Smooth muscle cell (in vitro differentiated cells): ENCODE data around the gene SLC9A9. TPM values are rescaled to one million over a fixed set of nuclear protein-coding genes. Genes with fewer than 3 reads are reported as not detected.

Experiments used
- DNase-seq: peaks from one replicate; lab custom pipeline; 2025; ENCODE audit not compliant: unreplicated experiment; lab: John Stamatoyannopoulos, UW
- H2AFZ ChIP-seq: fragments of 200-600 bp; sonication (generic); 2 replicates; pipeline ENCODE4 v1.6.0; 2016; ENCODE audit warnings: antibody characterized with exemption, low read depth, mild to moderate bottlenecking
- H3F3A ChIP-seq: fragments of 200-600 bp; sonication (generic); 2 replicates; pipeline ENCODE4 v1.6.0; 2017; ENCODE audit warnings: antibody characterized with exemption, low read depth
- H3K27ac ChIP-seq: fragments of 200-600 bp; sonication (generic); 2 replicates; pipeline ENCODE4 v1.5.1; 2016; ENCODE audit warnings: low read depth, mild to moderate bottlenecking
- H3K27me3 ChIP-seq: fragments of 200-600 bp; sonication (generic); 2 replicates; pipeline ENCODE4 v1.6.1; 2016; ENCODE audit warnings: low read depth, mild to moderate bottlenecking
- H3K36me3 ChIP-seq: fragments of 200-600 bp; sonication (generic); 2 replicates; pipeline ENCODE4 v1.5.1; 2016; ENCODE audit warnings: low read depth
- H3K4me1 ChIP-seq: fragments of 200-600 bp; sonication (generic); 2 replicates; pipeline ENCODE4 v1.5.1; 2016; ENCODE audit warnings: low read depth
- H3K4me2 ChIP-seq: fragments of 200-600 bp; sonication (generic); 2 replicates; pipeline ENCODE4 v1.6.0; 2016; ENCODE audit warnings: mild to moderate bottlenecking
- H3K4me3 ChIP-seq: fragments of 200-600 bp; sonication (generic); 2 replicates; pipeline ENCODE4 v1.5.1; 2016; ENCODE audit warnings: mild to moderate bottlenecking
- H3K79me2 ChIP-seq: fragments of 200-600 bp; sonication (generic); 2 replicates; pipeline ENCODE4 v1.6.0; 2016; ENCODE audit warnings: low read depth, mild to moderate bottlenecking
- H3K9ac ChIP-seq: fragments of 200-600 bp; sonication (generic); 2 replicates; pipeline ENCODE4 v1.6.0; 2016; ENCODE audit warnings: low read depth
- H3K9me3 ChIP-seq: fragments of 200-600 bp; sonication (generic); replicated peaks from 2 replicates; pipeline ENCODE4 v1.5.1; 2016; ENCODE audit warnings: low read depth
- H4K20me1 ChIP-seq: fragments of 200-600 bp; sonication (generic); 2 replicates; pipeline ENCODE4 v1.6.0; 2016; ENCODE audit warnings: low read depth
- WGBS: methylation state at CpG from one replicate; pipeline ENCODE4 v1.1.7; 2016; ENCODE audit warnings: low lambda C conversion rate; 5-methylcytosine and 5-hydroxymethylcytosine counted together
- polyA plus RNA-seq: library from polyadenylated mRNA; unstranded; fragments of >200 nt; fragmentation: Nextera tagmentation; extraction: Ambion mirVana; gene quantifications from 2 replicates; pipeline ENCODE4 v1.2.1, GENCODE V29; 2016
- total RNA-seq: library from RNA; depleted of rRNA; stranded (reverse); fragments of >200 nt; gene quantifications from 2 replicates; pipeline ENCODE4 v1.2.3, GENCODE V29; 2014
- TF ChIP-seq, protein P1 (sequence below): fragments of 200-600 bp; sonication (generic); IDR thresholded peaks from 2 replicates; pipeline ENCODE4 v1.5.1; 2017; ENCODE audit warnings: borderline replicate concordance, mild to moderate bottlenecking, antibody characterized with exemption; ENCODE audit not compliant: insufficient read depth, poor library complexity, severe bottlenecking

Gene SLC9A9
- total and polyA plus RNA-seq, 2 experiments from 2014 or later, result 4.0 to 8.9 TPM

DNA sequence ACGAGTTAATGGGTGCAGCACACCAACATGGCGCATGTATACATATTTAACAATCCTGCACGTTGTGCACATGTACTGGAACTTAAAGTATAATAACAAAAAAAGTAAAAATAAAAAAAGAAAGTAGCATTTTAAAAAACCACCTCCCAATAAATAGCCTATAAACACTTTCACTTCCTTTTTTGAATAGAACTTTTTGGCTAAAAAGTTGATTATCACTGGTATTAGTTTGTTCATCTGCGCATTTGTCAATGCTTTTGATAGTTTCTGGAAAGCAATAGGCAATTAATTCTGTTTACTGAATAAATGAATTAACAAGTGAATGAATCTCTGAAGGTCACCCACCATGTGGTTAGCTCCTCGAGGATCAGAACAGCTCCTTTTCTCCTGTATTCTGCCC lies 179.9 kb downstream of the SLC9A9 start:
- no peaks in the 10 kb centered on the region for H4K20me1 ChIP-seq

DNA sequence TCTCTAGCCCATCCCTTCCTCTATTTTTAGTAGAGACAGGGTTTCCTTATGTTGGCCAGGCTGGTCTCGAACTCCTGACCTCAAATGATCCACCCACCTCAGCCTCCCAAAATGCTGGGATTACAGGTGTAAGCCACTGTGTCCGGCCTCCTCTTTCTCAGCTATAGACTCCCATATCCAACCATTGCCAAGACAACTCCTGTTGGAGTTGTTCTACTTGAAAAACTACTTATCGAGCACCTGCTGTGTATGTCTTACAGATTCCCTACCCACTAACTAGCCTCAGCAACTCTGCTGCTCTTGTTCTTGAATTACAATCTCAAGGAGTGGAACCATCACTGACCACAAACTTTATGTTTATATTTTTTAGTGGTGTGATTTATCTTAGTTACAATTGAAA lies 186.6 kb downstream of the SLC9A9 start:
- H3K27me3 ChIP-seq, result no peaks in the 10 kb centered on the region
- no peaks in the 10 kb centered on the region for H4K20me1 ChIP-seq
- H3K9me3 ChIP-seq, result no peaks in the 10 kb centered on the region
- no peak overlapping the region for H3K9ac ChIP-seq
- no peak overlapping the region for H3K4me2 ChIP-seq
- 91% methylated on average over 3 of the region's 3 CpGs for WGBS
- no peak overlapping the region for H3K27ac ChIP-seq
- H2AFZ ChIP-seq, result no peak overlapping the region
- TF ChIP-seq, protein P1, sequence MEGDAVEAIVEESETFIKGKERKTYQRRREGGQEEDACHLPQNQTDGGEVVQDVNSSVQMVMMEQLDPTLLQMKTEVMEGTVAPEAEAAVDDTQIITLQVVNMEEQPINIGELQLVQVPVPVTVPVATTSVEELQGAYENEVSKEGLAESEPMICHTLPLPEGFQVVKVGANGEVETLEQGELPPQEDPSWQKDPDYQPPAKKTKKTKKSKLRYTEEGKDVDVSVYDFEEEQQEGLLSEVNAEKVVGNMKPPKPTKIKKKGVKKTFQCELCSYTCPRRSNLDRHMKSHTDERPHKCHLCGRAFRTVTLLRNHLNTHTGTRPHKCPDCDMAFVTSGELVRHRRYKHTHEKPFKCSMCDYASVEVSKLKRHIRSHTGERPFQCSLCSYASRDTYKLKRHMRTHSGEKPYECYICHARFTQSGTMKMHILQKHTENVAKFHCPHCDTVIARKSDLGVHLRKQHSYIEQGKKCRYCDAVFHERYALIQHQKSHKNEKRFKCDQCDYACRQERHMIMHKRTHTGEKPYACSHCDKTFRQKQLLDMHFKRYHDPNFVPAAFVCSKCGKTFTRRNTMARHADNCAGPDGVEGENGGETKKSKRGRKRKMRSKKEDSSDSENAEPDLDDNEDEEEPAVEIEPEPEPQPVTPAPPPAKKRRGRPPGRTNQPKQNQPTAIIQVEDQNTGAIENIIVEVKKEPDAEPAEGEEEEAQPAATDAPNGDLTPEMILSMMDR, result no peak
- no peaks in the 10 kb centered on the region for H3K36me3 ChIP-seq
- no peaks in the 10 kb centered on the region for H3K79me2 ChIP-seq
- H3K4me1 ChIP-seq, result no peaks in the 10 kb centered on the region
- no peak for DNase-seq
- no peak overlapping the region for H3K4me3 ChIP-seq
- no peaks in the 10 kb centered on the region for H3F3A ChIP-seq

More for the DNA sequence above, 179.9 kb downstream of the SLC9A9 start:
- TF ChIP-seq, protein P1, result no peak
- no peaks in the 10 kb centered on the region for H3K9me3 ChIP-seq
- no peak overlapping the region for H3K9ac ChIP-seq
- 96% methylated on average over 5 of the region's 5 CpGs for WGBS
- H3K36me3 ChIP-seq, result no peaks in the 10 kb centered on the region
- no peak for DNase-seq
- H3K4me3 ChIP-seq, result no peak overlapping the region
- H3K27ac ChIP-seq, result no peak overlapping the region
- no peak overlapping the region for H2AFZ ChIP-seq
- H3K27me3 ChIP-seq, result no peaks in the 10 kb centered on the region
- H3K4me1 ChIP-seq, result no peaks in the 10 kb centered on the region
- H3F3A ChIP-seq, result no peaks in the 10 kb centered on the region
- no peak overlapping the region for H3K4me2 ChIP-seq
- H3K79me2 ChIP-seq, result no peaks in the 10 kb centered on the region

DNA sequence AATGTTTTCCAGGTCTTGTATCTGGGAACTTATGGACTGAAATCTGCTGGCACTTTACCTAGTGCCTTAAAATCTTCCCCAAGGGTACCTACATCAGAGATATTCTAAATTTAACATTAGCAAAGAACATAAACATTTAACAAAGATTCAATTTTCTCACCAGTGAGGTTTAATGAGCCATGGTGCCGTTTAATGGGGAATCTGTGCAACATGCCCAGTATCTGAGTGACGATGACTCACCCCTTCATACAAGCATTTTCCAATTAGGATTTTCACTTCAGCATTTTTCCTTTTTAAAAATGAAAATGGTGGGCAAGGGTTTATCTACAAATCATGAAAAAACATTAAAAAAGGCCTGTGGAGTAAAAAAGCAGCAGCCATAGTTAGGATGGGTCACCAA lies 189.4 kb downstream of the SLC9A9 start:
- no peak overlapping the region for H3K4me2 ChIP-seq

DNA sequence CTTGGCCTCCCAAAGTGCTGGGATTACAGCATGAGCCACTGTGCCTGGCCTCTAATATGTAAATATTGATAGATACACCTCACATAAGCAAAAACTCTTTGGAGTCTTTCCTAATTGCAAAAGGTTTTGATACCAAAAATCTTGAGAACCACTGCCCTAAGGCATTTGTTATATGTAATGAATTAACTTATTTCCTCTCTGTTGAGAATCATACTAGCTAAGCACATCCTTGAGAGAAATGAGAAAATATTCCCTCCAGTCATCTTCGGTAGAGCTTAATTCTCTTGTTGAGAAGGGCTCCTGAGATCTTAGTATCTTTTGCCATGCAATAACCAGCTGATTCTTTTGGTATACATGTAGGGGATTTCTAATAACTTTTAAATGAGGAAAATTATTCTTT lies 190.2 kb downstream of the SLC9A9 start:
- TF ChIP-seq, protein P1, result no peak
- no peak for DNase-seq
- Histone ChIP-seq H3K27me3 (no peaks in the 10 kb centered on the region), H4K20me1 (no peaks in the 10 kb centered on the region), H3K9ac (no peak overlapping the region), H3K4me2 (no peak overlapping the region), H3K4me1 (no peaks in the 10 kb centered on the region), H3K4me3 (no peak overlapping the region), H3K36me3 (no peaks in the 10 kb centered on the region), H3K9me3 (no peaks in the 10 kb centered on the region), H3K27ac (no peak overlapping the region), H2AFZ (no peak overlapping the region), H3K79me2 (no peaks in the 10 kb centered on the region), H3F3A (no peaks in the 10 kb centered on the region)
- 94% methylated on average over 1 of the region's 1 CpG for WGBS

More for the DNA sequence above, 189.4 kb downstream of the SLC9A9 start:
- H3K27ac ChIP-seq, result peak overlapping the region; percentile 43
- H3K27me3 ChIP-seq, result no peaks in the 10 kb centered on the region
- H3K4me1 ChIP-seq, result no peaks in the 10 kb centered on the region
- H2AFZ ChIP-seq, result no peak overlapping the region
- no peaks in the 10 kb centered on the region for H3K79me2 ChIP-seq
- H3K36me3 ChIP-seq, result no peaks in the 10 kb centered on the region
- no peak overlapping the region for H3K4me3 ChIP-seq
- no peaks in the 10 kb centered on the region for H4K20me1 ChIP-seq
- no peaks in the 10 kb centered on the region for H3F3A ChIP-seq
- no peak overlapping the region for H3K9ac ChIP-seq
- TF ChIP-seq, protein P1, result no peak
- no peaks in the 10 kb centered on the region for H3K9me3 ChIP-seq
- 34% methylated on average over 2 of the region's 2 CpGs for WGBS
- no peak for DNase-seq
